MCF 10A (cell line): ENCODE results near the gene SHTN1. TPM values are rescaled to one million over a fixed set of nuclear protein-coding genes. Genes with fewer than 3 reads are reported as not detected.

Experiments
- BruUV-seq: library from RNA; stranded (reverse); fragments of 400-500 nt; replicated peaks from 2 replicates; lab custom pipeline; 2021; lab: Mats Ljungman, UMichigan
- CTCF ChIA-PET: fragments of 300-600 bp; sonication (Branson Sonifier 250); formaldehyde crosslinking; extraction: SDS; loops from one replicate; lab custom pipeline; 2021; ENCODE audit warnings: antibody characterized with exemption, inconsistent platforms; lab: Yijun Ruan, JAX
- POLR2A ChIA-PET: fragments of 300-600, 350-650 bp; sonication (Branson Sonifier 250); formaldehyde crosslinking; extraction: SDS; loops from one replicate; lab custom pipeline; 2020; ENCODE audit warnings: antibody characterized with exemption, inconsistent platforms; lab: Yijun Ruan, JAX
- DNase-seq: peaks from one replicate; pipeline ENCODE4 v3.0.0-alpha.2; 2018; ENCODE audit not compliant: unreplicated experiment
- H3K27ac Mint-ChIP-seq: one replicate; pipeline ENCODE4 v1.8.0; 2022; ENCODE audit warnings: mild to moderate bottlenecking, low read depth, mixed read lengths; ENCODE audit not compliant: unreplicated experiment
- H3K27me3 Mint-ChIP-seq: one replicate; pipeline ENCODE4 v1.8.0; 2022; ENCODE audit warnings: mixed read lengths; ENCODE audit not compliant: insufficient read depth, unreplicated experiment
- H3K36me3 Mint-ChIP-seq: one replicate; pipeline ENCODE4 v1.8.0; 2022; ENCODE audit warnings: mild to moderate bottlenecking, moderate library complexity, mixed read lengths; ENCODE audit not compliant: insufficient read depth, unreplicated experiment
- H3K4me1 Mint-ChIP-seq: one replicate; pipeline ENCODE4 v1.8.0; 2022; ENCODE audit warnings: mixed read lengths; ENCODE audit not compliant: insufficient read depth, unreplicated experiment
- H3K4me3 Mint-ChIP-seq: one replicate; pipeline ENCODE4 v1.8.0; 2022; ENCODE audit warnings: mild to moderate bottlenecking, moderate library complexity, mixed read lengths; ENCODE audit not compliant: unreplicated experiment
- H3K9me3 Mint-ChIP-seq: one replicate; pipeline ENCODE4 v1.8.0; 2022; ENCODE audit warnings: mixed read lengths; ENCODE audit not compliant: unreplicated experiment
- intact Hi-C: fragments of 100-400 bp; cut with micrococcal nuclease; formaldehyde crosslinking; loops from 2 replicates; pipeline ENCODE4 v1.14.1; 2022
- total RNA-seq: library from RNA; stranded (reverse); gene quantifications from 2 replicates; pipeline ENCODE4 v1.2.3, GENCODE V29; 2022
- TF ChIP-seq, protein P1 (sequence below): fragments of 200-600 bp; IDR thresholded peaks from one replicate; pipeline ENCODE4 v1.8.0; 2022; ENCODE audit warnings: antibody characterized with exemption, mild to moderate bottlenecking; ENCODE audit not compliant: unreplicated experiment

The SHTN1 gene
- total RNA-seq, 1 experiment from 2014 or later, result 39.2 TPM

DNA sequence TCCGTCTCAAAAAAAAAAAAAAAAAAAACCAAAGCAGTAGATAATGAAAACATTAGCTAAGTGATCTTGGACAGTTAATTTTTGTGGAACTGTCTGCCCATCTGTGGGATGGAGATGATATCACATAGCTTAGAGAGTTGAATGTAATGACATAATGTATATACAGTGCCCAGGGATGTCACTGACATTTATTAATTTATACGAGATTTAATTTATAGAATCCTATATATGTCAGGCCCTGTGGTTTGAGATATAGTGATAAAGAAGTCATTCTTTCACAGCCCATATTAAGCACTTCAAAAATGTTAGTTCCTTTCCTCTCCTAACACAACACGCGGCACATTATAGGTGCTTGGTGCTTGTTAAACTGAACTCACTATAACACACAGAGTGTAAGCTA, 151.7 kb downstream of the SHTN1 start:
- ChIA-PET CTCF (interaction anchor here (0.6 to 1.8 kb wide), 3 partner anchors 258 to 322 kb away, joined by 3 to 6 read pairs (median 5); no protein-coding TSS in a partner anchor), POLR2A (no interaction called here)
- intact Hi-C loops, result loop anchor here (5.0 kb wide), 1 partner anchor 34 kb away; no protein-coding TSS in a partner anchor
- H3K4me1 Mint-ChIP-seq, result peaks cover 7% of the 10 kb centered on the region
- H3K27ac Mint-ChIP-seq, result no peak overlapping the region
- H3K27me3 Mint-ChIP-seq, result no peaks in the 10 kb centered on the region
- no TSS peak for BruUV-seq
- peaks cover 7% of the 10 kb centered on the region for H3K9me3 Mint-ChIP-seq
- TF ChIP-seq, protein P1, sequence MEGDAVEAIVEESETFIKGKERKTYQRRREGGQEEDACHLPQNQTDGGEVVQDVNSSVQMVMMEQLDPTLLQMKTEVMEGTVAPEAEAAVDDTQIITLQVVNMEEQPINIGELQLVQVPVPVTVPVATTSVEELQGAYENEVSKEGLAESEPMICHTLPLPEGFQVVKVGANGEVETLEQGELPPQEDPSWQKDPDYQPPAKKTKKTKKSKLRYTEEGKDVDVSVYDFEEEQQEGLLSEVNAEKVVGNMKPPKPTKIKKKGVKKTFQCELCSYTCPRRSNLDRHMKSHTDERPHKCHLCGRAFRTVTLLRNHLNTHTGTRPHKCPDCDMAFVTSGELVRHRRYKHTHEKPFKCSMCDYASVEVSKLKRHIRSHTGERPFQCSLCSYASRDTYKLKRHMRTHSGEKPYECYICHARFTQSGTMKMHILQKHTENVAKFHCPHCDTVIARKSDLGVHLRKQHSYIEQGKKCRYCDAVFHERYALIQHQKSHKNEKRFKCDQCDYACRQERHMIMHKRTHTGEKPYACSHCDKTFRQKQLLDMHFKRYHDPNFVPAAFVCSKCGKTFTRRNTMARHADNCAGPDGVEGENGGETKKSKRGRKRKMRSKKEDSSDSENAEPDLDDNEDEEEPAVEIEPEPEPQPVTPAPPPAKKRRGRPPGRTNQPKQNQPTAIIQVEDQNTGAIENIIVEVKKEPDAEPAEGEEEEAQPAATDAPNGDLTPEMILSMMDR, result no peak
- no peak for DNase-seq
- H3K4me3 Mint-ChIP-seq, result no peak overlapping the region
- no peaks in the 10 kb centered on the region for H3K36me3 Mint-ChIP-seq

DNA sequence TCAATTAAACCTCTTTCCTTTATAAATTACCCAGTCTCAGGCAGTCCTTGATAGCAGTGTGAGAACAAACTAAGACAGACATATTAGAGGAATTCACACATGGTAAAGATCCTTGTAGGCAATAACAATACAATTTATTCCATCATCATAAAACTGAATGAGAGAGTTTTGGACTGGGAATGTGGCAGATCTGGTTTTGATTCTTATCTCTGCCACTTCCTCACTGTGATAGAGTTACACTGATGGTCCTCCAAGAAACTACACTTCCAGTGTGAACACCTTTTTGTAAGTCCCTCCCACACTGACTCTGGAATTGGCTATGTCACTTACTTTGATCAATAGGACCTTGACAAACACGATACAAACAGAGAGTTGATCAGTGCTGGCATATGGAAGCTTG, 152.7 kb downstream of the SHTN1 start:
- CTCF ChIA-PET, result interaction anchor here (0.7 to 1.8 kb wide), 3 partner anchors 13 to 315 kb away, joined by 3 to 6 read pairs (median 3); no protein-coding TSS in a partner anchor
- POLR2A ChIA-PET, result no interaction called here
- Mint-ChIP-seq H3K27me3 (no peaks in the 10 kb centered on the region), H3K9me3 (no peaks in the 10 kb centered on the region), H3K36me3 (no peaks in the 10 kb centered on the region), H3K27ac (no peak overlapping the region), H3K4me3 (no peak overlapping the region), H3K4me1 (peaks cover 16% of the 10 kb centered on the region)
- DNase-seq, result no peak
- intact Hi-C loops, result loop anchor here (5.0 kb wide), 1 partner anchor 35 kb away; no protein-coding TSS in a partner anchor
- TF ChIP-seq, protein P1, result no peak
- no TSS peak for BruUV-seq

DNA sequence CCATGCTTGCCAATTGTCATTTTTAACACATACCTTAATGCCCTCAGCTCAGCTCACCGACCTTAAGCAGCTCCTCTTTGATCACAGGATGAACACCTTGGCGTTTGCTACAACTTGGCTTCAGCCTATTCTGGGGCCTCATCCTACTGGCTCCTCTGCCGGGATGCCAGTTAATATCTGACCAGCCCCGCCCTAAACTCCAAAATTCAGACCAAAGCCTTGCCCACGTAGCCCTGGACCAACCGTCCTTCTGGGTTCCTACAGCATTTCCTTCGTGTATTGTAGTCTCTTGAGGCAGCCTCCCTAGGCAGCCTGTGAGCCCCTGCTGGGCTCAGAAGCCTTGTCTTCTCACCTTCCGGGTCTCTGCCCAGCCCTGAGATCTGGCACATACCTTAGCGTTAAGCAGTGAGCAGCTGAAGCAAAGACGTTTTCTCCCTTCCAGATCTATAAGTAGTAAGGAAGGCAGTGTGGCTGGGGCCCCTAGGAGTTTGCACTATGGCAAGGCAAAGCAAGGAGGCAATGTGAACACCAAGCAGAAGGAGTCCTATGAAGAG, 154.9 kb downstream of the SHTN1 start:
- intact Hi-C loops, result loop anchor here (5.0 kb wide), 1 partner anchor 37 kb away; no protein-coding TSS in a partner anchor
- POLR2A ChIA-PET, result interaction anchor here (0.8 to 2.3 kb wide), 9 partner anchors 10 to 97 kb away, joined by 3 to 24 read pairs (median 3); no protein-coding TSS in a partner anchor
- CTCF ChIA-PET, result interaction anchor here (0.7 to 1.6 kb wide), 5 partner anchors 13 to 324 kb away, joined by 3 to 11 read pairs (median 4); no protein-coding TSS in a partner anchor
- Mint-ChIP-seq H3K4me1 (peaks cover 29% of the 10 kb centered on the region), H3K4me3 (peak overlapping the region; percentile 90), H3K36me3 (no peaks in the 10 kb centered on the region), H3K9me3 (no peaks in the 10 kb centered on the region), H3K27me3 (no peaks in the 10 kb centered on the region), H3K27ac (peak overlapping the region; percentile 95)
- BruUV-seq, result TSS peak; percentile 90
- TF ChIP-seq, protein P1, result no peak
- DNase-seq, result no peak
